Superior temporal gyrus (tissue), 1 donor: ENCODE measurements around the gene GON7.
A peak's percentile ranks its signal among the peaks of the same experiment; 100 is the strongest.
"Not testable (repeated sequence)": the region's sequence is repeated elsewhere in the genome, so short reads cannot be mapped to it uniquely, and the experiment has no call there.

Source experiments
- DNase-seq: peaks from one replicate; pipeline ENCODE4 v3.0.0-alpha.2; 2016; ENCODE audit errors: extremely low spot score

Gene GON7

DNA sequence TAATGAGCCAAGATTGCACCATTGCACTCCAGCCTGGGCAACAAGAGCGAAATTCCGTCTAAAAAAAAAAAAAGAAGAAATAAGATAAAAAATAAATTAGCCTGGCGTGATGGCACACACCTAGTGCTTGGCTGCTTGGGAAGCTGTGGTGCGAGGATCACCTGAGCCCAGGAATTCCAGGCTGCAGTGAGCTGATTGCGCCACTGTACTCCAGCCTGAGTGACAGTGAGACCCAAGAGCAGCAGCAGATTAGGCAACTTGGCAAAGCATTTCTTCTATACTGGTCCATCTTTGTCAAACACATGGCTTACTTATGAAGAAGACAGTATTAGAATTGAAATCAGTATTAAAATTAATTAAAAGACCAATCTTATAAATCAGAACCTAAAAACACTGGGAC lies 6.3 kb downstream of the GON7 start:
- no peak for DNase-seq

DNA sequence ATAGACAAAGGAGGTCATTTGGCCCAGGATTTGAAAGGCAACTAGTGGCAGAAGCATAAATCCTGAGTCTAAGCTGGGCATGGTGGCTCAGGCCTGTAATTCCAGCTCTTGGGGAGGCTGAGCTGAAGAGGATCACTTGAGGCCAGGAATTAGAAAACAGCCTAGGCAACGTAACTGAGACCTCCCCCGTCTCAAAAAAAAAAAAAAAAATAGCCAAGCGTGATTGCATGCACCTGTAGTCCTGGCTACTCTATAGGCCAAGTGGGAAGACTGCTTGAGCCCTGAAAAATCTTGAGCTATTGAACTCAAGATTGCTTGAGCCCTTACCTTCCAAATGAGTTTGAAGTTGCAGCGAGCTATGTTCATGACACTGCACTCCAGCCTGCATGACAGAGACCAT lies 7.8 kb downstream of the GON7 start:
- no peak for DNase-seq

DNA sequence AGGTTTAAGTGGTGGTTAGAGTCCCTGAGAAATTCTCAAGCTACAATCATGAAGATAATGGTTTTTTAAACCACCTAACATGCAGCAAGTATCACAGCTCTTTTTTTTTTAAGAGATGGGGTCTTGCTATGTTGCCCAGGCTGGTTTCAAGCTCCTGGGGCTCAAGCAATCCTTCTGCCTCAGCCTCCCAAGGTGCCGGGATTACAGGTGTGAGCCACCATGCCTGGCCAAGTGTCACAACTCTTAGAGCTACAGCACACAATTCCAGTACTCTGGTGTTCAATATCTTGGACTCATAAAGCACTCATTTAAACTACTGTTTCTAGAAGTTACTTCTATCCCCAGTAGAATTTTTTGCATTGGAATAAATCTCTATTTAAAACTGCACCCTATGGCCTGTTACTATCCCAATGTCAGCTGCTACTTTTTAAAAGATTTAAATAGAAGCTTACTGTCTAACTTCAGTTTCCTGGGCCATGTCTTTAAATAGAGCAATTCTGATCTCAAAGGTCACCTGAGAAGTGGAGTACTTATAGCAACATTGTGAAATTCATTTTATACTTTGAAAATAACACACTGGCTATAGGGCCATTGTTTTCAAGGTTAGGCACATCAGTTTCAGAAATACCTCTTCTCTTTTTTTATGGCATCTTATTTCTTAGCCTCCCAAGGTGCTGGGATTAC lies 11.4 kb downstream of the GON7 start:
- no peak for DNase-seq

DNA sequence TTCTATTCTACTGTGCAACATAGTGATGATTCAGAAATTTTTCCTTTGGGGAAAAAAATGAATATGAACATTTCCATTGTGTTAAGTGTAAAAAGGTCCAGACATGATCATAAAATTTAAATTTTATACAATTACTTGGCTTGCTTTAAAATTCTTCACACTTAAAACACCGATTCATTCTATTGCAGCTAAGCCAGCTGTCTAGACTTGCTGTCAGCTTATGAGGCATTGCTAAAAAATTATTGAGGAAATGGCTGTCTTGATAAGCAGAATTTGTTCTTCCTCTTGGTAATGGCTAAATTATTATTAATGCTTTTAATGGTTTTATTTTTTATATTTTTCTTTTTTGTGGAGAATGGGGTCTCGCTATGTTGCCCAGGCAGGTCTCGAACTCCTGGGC lies 19.9 kb downstream of the GON7 start:
- DNase-seq, result no peak

DNA sequence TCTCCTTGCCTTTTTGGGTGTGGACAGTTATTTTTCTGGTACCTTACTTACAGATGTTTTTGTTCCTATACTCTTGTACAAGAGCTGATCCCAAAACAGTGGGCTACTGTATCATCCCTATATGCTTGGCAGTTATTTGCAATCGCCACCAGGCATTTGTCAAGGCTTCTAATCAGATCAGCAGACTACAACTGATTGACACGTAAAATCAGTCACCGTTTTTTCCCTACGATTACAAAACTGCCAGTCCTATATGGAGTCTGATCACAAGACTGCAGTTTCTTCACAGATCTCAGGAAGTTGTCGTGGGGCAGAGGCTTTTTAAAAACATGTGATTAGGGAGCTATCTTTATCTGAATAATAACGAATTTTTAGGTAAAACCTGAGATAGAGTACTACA lies 20.4 kb downstream of the GON7 start:
- no peak for DNase-seq

DNA sequence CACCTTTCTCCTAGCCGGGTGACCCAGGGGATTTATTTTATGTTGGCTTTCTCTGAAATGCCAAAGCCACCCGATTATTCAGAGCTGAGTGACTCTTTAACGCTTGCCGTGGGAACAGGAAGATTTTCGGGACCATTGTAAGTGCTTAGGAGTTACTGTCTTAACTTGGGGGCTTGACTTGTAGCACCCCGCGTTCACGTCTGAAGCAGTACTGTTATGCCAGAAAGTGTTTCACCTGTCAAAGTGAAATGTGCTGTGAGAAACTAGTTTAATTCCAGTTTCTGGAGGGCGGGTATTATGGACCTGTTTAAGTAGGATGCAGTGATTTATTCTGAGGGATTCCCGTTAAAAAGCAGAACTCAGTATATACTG lies 21.5 kb downstream of the GON7 start:
- peak; percentile 42 for DNase-seq

DNA sequence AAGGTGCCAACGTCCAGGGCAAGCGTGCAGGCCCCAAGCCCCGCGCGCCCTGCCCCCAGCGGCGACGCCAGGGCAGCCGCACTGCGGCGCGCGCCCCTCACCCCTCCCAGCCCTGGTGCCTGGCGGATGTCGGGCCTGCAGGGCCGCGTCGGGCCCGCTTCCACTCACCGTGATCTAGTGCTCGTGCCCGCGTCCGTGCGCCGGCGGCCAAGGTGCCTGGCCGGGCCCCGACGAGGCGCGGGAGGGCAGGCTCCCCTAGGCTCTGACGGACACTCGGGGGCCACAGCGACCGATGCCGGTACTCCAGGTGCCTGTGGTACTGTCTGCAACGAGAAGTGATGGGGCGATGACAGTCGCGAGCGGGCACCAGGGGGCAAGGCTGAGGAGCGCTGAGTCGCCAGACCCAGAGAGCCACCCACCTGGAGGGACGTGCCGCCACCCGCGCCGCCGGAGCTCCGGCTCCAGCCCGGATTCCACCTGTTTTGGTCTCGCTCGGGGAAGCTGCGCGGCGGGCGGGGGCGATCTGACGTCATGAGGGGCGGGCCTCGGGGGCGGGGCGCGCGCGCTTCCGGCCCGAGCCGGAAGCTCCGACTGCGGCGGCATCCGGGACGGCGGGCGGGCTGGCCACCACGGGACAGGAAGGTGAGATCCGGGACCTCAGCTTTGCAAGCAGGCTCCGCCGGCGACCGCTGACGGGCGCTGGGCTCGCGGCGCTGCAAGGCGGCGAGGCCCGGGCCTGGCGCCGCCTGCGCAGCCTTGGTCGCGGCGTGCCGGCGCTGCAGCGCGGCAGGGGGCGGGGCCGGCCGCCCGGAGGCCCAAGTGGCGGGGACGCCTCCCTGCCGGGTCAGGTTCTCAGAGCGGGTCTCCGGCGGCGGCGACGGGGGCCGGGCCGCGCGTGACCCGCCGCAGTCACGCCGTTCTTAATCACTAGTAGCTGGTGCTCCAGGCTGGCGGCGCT lies 22.2 kb downstream of the GON7 start, which contains the start of the genes LYSET and MOAP1:
LYSET (plus strand) TSS at position 927 of the 958 bp plus-strand sequence. CDS start 89 bp downstream, outside the sequence.
MOAP1 (minus strand) TSS at position 507 of the 958 bp plus-strand sequence. CDS start 655 bp downstream, outside the sequence.
- DNase-seq, result peak; percentile 80

DNA sequence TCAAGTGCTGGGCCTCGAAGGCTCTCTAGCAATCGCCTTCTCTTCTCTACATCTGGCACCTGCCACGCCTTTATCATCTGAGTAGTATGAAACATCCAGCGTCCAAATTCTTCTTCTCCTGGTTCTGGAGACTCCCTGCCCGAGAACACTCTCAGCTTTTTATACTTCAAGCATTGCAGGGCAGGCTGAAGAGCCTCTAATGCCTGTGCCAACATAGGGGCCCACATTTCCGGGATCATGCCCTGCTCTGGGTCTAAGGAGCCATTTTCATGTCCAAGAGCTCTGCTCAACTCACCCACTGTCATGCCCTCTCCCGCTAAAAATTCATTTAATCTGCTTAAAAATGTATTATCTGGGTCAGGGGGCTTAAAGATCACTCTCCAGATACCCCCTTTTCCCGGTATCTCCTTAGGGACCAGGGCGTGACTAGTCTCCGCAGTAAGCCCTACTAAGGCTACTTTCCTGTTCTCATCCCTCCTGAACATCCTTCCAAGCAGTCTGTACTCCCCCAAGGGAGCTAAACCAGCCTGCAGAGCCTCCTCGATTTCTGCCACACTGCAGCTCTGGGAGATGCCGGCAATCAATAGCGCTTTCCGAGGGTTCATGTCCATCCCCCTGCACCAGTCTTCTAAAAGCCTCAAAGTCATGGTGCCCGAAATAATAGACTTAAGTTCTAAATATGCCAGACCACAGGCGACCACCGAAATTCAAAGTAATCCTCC lies 23.1 kb downstream of the GON7 start:
- no peak for DNase-seq

DNA sequence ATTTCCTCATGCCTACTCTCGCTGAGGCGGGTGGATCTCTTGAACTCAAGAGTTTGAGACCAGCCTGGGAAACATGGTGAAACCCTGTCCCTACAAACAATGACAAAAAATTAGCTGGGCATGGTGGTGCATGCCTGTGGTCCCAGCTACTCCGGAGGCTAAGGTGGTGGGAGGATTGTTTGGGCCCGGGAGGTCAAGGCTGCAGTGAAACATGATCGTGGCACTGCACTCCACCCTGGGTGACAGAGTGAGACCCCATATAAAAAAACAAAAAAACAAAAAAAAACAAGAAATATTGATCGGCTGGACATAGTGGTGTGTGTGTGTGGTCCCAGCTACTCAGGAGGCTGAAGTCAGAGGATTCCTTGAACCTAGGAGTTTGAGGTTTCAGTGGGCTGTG lies 31.4 kb downstream of the GON7 start:
- DNase-seq, result no peak

DNA sequence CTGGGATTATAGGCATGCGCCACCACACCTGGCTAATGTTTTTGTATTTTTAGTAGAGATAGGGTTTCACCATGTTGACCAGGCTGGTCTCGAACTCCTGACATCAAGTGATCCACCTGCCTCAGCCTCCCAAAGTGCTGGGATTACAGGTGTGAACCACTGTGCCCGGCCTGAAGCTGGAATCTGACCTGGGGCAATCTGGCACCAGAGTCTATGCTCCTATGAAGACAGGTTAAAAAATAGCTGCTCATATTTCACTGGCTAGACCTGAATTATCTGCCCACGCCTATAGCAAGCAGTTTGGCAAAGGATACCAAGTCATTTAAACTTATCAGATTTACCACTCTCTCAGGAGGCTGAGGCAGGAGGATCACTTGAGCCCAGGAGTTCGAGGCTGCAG lies 32.1 kb downstream of the GON7 start:
- DNase-seq, result not testable (repeated sequence)

DNA sequence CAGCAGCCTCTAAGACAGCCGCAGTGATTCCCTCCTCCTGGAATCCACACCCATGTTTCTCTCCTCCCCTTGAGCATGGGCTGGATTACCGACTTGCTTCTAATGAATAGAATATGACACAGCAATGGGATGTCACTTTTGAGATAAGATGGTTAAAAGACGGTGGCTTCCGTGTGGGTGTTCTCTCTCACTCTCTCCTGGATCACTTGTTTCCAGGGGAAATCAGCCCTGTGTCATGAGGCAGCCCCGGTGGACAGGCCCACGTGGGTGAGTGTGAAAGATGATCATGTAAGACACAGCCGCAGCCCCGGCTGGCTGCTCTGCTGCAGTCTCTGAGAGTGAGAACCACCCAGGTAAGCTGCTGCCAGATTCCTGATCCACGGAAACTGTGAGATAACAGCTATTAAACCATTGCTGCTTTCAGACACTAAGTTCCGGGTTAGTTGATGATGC lies 32.9 kb downstream of the GON7 start:
- DNase-seq, result no peak

DNA sequence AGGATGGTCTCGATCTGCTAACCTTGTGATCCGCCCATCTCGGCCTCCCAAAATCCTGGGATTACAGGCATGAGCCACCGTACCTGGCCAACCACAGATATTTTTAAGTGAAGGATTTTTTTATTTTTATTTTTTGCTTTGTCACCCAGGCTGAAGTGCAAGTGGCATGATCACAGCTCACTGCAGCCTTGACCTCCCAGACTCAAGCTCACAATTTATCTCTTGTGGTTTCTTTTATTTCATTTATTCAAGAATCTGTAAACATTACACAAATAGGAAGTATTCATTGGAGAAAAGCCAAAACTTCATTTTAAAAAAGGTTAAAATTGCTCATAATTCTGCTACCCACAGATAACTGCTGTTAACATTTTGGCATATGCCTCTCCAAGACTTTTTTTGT lies 35.5 kb downstream of the GON7 start:
- DNase-seq, result no peak

DNA sequence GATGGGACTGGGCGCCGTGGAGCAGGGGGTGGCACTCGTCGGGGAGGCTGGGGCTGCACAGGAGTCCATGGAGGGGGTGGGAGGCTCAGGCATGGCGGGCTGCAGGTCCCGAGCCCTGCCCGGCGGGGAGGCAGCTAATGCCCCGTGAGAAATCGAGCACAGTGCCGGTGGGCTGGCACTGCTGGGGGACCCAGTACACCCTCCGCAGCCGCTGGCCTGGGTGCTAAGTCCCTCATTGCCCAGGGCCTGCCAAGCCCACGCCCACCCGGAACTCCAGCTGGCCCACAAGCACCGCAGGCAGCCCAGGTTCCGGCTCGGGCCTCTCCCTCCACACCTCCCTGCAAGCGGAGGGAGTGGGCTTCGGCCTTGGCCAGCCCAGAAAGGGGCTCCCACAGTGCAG lies 36.7 kb downstream of the GON7 start:
- not testable (repeated sequence) for DNase-seq

DNA sequence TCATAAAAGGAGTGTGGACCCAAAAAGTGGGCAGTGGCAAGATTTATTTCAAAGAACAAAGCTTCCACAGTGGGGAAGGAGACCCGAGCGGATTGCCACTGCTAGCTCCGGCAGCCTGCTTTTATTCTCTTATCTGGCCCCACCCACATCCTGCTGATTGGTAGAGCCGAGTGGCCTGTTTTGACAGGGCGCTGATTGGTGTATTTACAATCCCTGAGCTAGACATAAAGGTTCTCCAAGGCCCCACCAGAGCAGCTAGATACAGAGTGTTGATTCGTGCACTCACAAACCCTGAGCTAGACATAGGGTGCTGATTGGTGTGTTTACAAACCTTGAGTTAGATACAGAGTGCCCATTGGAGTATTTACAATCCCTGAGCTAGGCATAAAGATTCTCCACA lies 37.2 kb downstream of the GON7 start:
- DNase-seq, result not testable (repeated sequence)

DNA sequence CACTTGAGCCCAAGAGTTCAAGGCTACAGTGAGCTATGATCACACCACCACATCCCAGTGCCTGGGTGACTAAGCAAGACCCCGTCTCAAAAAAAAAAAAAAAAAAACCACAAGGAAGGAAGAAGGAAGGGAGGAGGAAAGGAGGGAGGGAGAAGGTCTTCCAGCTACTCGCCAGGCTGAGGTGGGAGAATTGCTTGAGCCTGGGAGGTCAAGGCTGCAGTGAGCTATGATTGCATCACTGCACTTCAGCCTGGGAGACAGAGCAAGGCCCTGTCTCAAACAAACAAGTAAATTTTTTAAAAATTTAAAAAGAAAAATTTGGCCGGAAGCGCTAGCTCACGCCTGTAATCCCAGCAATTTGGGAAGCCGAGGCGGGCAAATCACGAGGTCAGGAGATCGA lies 38.3 kb downstream of the GON7 start:
- not testable (repeated sequence) for DNase-seq

DNA sequence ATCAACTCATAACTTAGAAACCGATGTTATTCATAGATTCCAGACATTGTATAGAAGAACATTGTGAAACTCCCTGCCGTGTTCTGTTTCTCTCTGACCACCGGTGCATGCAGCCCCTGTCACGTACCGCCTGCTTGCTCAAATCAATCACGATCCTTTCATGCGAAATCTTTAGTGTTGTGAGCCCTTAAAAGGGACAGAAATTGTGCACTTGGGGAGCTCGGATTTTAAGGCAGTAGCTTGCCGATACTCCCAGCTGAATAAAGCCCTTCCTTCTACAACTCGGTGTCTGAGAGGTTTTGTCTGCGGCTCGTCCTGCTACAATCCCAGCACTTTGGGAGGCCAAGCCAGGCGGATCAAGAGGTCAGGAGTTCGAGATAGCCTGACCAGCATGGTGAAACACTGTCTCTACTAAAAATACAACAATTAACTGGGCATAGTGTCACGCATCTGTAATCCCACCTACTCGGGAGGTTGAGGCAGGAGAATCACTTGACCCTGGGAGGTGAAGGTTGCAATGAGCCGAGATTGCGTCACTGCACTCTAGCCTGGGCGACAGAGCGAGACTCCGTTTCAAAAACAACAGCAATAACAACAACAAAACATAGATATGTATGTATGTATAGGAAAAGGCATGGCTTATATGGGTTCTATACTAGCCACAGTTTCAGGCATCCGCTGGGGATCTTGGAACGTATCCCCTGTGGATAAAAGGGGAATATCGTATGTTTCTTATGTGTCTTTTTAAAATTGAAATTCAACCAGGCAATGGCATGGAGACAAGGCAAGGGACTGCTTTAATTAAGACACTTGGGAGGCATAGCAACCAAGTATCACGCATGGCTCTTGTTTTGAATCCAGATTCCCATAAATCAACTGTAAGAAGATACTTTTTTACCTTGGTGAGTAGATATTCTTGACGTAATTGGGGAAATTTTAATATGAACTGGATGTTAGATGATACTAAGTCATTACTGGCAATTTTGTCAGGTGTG lies 41.3 kb downstream of the GON7 start:
- not testable (repeated sequence) for DNase-seq

DNA sequence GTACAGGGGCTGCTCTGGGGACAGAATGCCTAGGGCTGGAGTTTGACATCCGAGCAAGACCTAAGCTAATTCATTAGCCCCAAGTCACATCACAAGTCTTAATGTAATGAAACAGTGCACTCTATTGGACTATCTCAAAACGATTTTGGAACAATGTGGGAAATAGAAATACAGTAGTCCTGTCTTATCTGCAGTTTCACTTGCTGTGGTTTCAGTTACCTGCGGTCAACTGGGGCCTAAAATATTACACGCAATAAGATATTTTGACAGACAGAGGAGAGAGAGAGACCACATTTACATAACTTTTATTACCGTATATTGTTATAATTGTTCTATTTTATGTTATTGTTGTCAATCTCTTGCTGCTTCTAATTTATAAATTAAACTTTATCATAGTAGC lies 43.3 kb downstream of the GON7 start:
- no peak for DNase-seq

DNA sequence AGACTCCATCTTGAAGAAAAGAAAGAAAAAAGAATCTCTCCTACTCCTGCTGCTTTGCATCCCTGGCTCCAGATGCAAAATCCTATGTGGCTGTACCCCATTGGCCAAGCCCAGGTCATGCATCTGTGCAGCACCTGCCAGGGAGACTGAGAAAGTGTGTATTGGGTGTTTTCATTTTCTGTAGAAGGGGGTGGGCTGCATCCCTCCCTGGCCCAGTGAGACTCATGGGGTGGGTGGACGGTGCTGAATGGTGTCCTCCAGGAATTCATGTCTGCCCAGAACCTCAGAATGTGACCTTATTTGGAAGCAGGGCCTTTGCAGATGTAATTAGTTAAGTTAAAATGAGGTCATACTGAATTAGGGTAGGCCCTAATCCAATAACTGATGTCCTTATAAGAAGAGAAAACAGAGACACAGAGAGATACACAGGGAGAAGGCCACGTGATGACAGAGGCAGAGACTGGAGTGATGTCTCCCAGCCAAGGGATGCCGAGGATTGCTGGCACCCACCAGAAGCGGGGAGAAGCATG lies 45.4 kb downstream of the GON7 start:
- DNase-seq, result no peak

DNA sequence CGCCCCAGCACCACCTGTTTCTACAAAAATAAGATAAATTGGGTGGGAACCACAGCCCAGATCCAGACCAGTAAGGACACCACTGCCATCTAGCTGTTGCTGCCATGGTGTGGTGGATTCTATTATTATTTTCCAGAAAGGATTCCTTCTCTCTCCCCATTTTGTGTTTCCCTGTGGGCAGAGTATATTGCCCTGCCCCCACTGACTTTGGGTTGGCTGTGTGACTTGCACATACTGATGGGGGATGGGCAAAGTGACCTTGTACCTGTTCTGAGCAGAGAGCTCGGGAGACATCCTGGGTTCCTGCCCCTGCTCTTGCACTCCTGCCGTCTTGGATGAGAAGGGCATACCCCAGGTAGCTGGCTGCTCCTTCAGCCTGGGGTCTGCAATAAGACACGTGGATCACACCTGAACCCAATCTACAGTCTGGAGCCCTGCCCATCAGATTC lies 46.5 kb downstream of the GON7 start:
- no peak for DNase-seq

DNA sequence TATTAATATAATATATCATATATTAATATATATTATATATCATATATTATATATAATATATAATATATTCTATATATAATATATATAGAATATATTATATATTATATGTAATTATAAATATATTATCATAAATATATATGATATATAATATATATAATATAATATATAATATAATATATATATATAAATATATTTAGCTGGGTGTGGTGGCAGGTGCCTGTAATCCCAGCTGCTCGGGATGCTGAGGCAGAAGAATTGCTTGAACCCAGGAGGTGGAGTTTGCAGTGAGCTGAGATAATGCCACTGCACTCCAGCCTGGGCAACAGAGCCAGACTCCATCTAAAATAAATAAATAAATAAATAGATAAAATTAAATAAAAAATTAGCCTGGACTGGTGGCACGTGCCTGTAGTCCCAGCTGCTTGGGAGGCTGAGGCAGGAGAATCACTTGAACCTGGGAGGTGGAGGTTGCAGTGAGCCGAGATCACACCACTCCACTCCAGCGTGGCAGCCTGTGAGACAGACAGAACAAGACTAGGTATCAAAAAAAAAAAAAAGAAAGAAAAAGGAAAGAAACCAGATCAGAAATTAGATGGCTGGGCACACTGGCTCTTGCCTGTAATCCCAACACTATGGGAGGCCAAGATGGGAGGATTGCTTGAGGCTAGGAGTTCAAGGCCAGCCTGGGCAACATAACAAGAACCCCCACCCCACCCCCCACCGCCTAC lies 47.1 kb downstream of the GON7 start:
- not testable (repeated sequence) for DNase-seq
